ENCODE data around the gene NAP1L4. TPM values are rescaled to one million over a fixed set of nuclear protein-coding genes. Genes with fewer than 3 reads are reported as not detected.

The NAP1L4 gene
- total RNA-seq, 6 experiments from 2014 or later = 37.6 to 76.0 (median 56.9) TPM

- no peak overlapping the region for H3K27ac ChIP-seq
- intact Hi-C loops (cut with DNase I) = no loop called here
- peak in 2 of 3 donors; percentile 13 to 30 for DNase-seq
- no peaks in the 10 kb centered on the region for H3K9me3 ChIP-seq
- ATAC-seq = no peak
- H3K36me3 ChIP-seq = peaks cover 0 to 83% (median 44%) of the 10 kb centered on the region in 4 donors
- H3K27me3 ChIP-seq = no peaks in the 10 kb centered on the region
- H3K4me3 ChIP-seq = no peak overlapping the region
- TF ChIP-seq POLR2A (IDR thresholded peaks at IDR 0.05) (no peak), CTCF (IDR thresholded peaks at IDR 0.05) (no peak)
- 72% methylated on average over 14 of the region's 16 CpGs for whole genome bisulfite sequencing (ENCODE audit: insufficient coverage, low coverage, low lambda C conversion rate, missing lambda C conversion rate)
- H3K4me1 ChIP-seq = no peaks in the 10 kb centered on the region
Measured at GRCh38 chr11:3014057-3014938, 22.2 kb upstream of the NAP1L4 start.

GRCh38 chr11:3011891-3012885 is 20.1 kb upstream of the NAP1L4 start:
- ATAC-seq (no peak), DNase-seq (peak in 2 of 3 donors; percentile 17 to 48)
- Histone ChIP-seq H3K36me3 (peaks cover 0 to 62% (median 32%) of the 10 kb centered on the region in 4 donors), H3K27me3 (no peaks in the 10 kb centered on the region), H3K27ac (no peak overlapping the region), H3K4me3 (no peak overlapping the region), H3K4me1 (no peaks in the 10 kb centered on the region), H3K9me3 (no peaks in the 10 kb centered on the region)
- intact Hi-C loops (cut with DNase I) = no loop called here
- TF ChIP-seq CTCF (IDR thresholded peaks at IDR 0.05) = no peak
- no peak for TF ChIP-seq POLR2A (IDR thresholded peaks at IDR 0.05)
- 80% methylated on average over 1 of the region's 31 CpGs for WGBS (ENCODE audit: insufficient coverage, low coverage, low lambda C conversion rate, missing lambda C conversion rate)

- DNase-seq (peak in 2 of 3 donors; percentile 5 to 28), ATAC-seq (no peak)
- no peak overlapping the region for H3K4me3 ChIP-seq
- no peaks in the 10 kb centered on the region for H3K27me3 ChIP-seq
- H3K27ac ChIP-seq = no peak overlapping the region
- WGBS (ENCODE audit: insufficient coverage, low coverage, low lambda C conversion rate, missing lambda C conversion rate) = 63% methylated on average over 2 of the region's 13 CpGs
- intact Hi-C loops (cut with DNase I) = no loop called here
- peaks cover 4 to 48% (median 25%) of the 10 kb centered on the region in 4 donors for H3K36me3 ChIP-seq
- H3K4me1 ChIP-seq = no peaks in the 10 kb centered on the region
- no peaks in the 10 kb centered on the region for H3K9me3 ChIP-seq
- TF ChIP-seq POLR2A (IDR thresholded peaks at IDR 0.05) (no peak), CTCF (IDR thresholded peaks at IDR 0.05) (no peak)
Measured at GRCh38 chr11:3010521-3011275, 18.6 kb upstream of the NAP1L4 start.

- TF ChIP-seq POLR2A (IDR thresholded peaks at IDR 0.05) (no peak), CTCF (IDR thresholded peaks at IDR 0.05) (no peak)
- H3K4me1 ChIP-seq = no peaks in the 10 kb centered on the region
- DNase-seq (peak in 2 of 3 donors; percentile 14 to 46), ATAC-seq (peak in 1 of 4 donors; percentile 8)
- no peaks in the 10 kb centered on the region for H3K9me3 ChIP-seq
- no peak overlapping the region for H3K4me3 ChIP-seq
- WGBS (ENCODE audit: insufficient coverage, low coverage, low lambda C conversion rate, missing lambda C conversion rate) = 92% methylated on average over 4 of the region's 13 CpGs
- no peaks in the 10 kb centered on the region for H3K27me3 ChIP-seq
- H3K27ac ChIP-seq = no peak overlapping the region
- peaks cover 4 to 41% (median 25%) of the 10 kb centered on the region in 4 donors for H3K36me3 ChIP-seq
- intact Hi-C loops (cut with DNase I) = no loop called here
Measured at GRCh38 chr11:3010004-3010403, 17.9 kb upstream of the NAP1L4 start.

Data from right lobe of liver (tissue), 6 donors.